DOHH2 (cell line): ENCODE measurements around the gene DHFR2.
"Not testable (repeated sequence)": the region's sequence is repeated elsewhere in the genome, so short reads cannot be mapped to it uniquely, and the experiment has no call there.

Experiments
- H3F3A ChIP-seq: fragments of 200-600 bp; sonication (generic), shearing (Covaris generic); 2 replicates; pipeline ENCODE4 v1.6.0; 2016; ENCODE audit warnings: antibody characterized with exemption, mild to moderate bottlenecking; ENCODE audit not compliant: control insufficient read depth, insufficient read depth
- H3K27ac ChIP-seq: fragments of 200-600 bp; sonication (generic); 2 replicates; pipeline ENCODE4 v1.5.1; 2014; ENCODE audit warnings: low read depth, mild to moderate bottlenecking, low read length, moderate library complexity
- H3K27me3 ChIP-seq: fragments of 200-600 bp; sonication (generic); 2 replicates; pipeline ENCODE4 v1.6.1; 2014; ENCODE audit warnings: mild to moderate bottlenecking, low read length, mixed read lengths; ENCODE audit not compliant: control insufficient read depth
- H3K36me3 ChIP-seq: fragments of 200-600 bp; sonication (generic); 2 replicates; pipeline ENCODE4 v1.6.1; 2014; ENCODE audit warnings: mild to moderate bottlenecking, low read length, moderate library complexity, mixed read lengths; ENCODE audit not compliant: control insufficient read depth
- H3K4me1 ChIP-seq: fragments of 200-600 bp; sonication (generic); 2 replicates; pipeline ENCODE4 v1.6.1; 2014; ENCODE audit warnings: mild to moderate bottlenecking, low read length, mixed read lengths; ENCODE audit not compliant: control insufficient read depth
- H3K4me2 ChIP-seq: fragments of 200-600 bp; sonication (generic); 2 replicates; pipeline ENCODE4 v1.6.0; 2014; ENCODE audit warnings: mild to moderate bottlenecking, low read length, moderate library complexity
- H3K4me3 ChIP-seq: fragments of 200-600 bp; sonication (generic); 2 replicates; pipeline ENCODE4 v1.5.1; 2014; ENCODE audit warnings: mild to moderate bottlenecking, low read length, mixed read lengths
- H3K79me2 ChIP-seq: fragments of 200-600 bp; sonication (generic); 2 replicates; pipeline ENCODE4 v1.6.1; 2014; ENCODE audit warnings: mild to moderate bottlenecking, low read length, mixed read lengths; ENCODE audit not compliant: control insufficient read depth
- H3K9me2 ChIP-seq: fragments of 200-600 bp; sonication (generic); replicated peaks from 2 replicates; pipeline ENCODE4 v1.6.1; 2014; ENCODE audit warnings: mild to moderate bottlenecking, low read length, mixed read lengths; ENCODE audit not compliant: control insufficient read depth
- H3K9me3 ChIP-seq: fragments of 200-600 bp; sonication (generic); 2 replicates; pipeline ENCODE4 v1.6.1; 2014; ENCODE audit warnings: antibody characterized with exemption, low read length, mixed read lengths; ENCODE audit not compliant: control insufficient read depth, insufficient read depth
- H4K20me1 ChIP-seq: fragments of 200-600 bp; sonication (generic); 2 replicates; pipeline ENCODE4 v1.6.0; 2014; ENCODE audit warnings: low read depth, mild to moderate bottlenecking, antibody characterized with exemption, low read length, moderate library complexity; ENCODE audit not compliant: control insufficient read depth, insufficient read depth
- EZH2phosphoT487 ChIP-seq: fragments of 200-600 bp; sonication (generic); IDR thresholded peaks from 2 replicates; pipeline ENCODE4 v1.6.1; 2017; ENCODE audit warnings: borderline replicate concordance, mild to moderate bottlenecking, antibody characterized with exemption, low read length, moderate library complexity, mixed read lengths
- TF ChIP-seq, protein P1 (sequence below): fragments of 200-600 bp; sonication (generic); IDR thresholded peaks from one replicate; pipeline ENCODE4 v1.5.1; 2014; ENCODE audit warnings: antibody characterized with exemption, mild to moderate bottlenecking, low read depth, low read length; ENCODE audit not compliant: poor library complexity, severe bottlenecking

DHFR2 gene

GRCh38 chr3:94082391-94082937 is 19.7 kb upstream of the DHFR2 start:
- Histone ChIP-seq H3K9me2 (no peaks in the 10 kb centered on the region), H3F3A (no peaks in the 10 kb centered on the region), H3K27ac (no peak overlapping the region), H4K20me1 (no peaks in the 10 kb centered on the region), H3K36me3 (0 out of 2 replicates have a peak, but pooled peaks cover 3% of the 10 kb centered on the region), H3K4me2 (no peak overlapping the region), H3K4me1 (no peaks in the 10 kb centered on the region), H3K9me3 (no peaks in the 10 kb centered on the region), H3K79me2 (no peaks in the 10 kb centered on the region), H3K27me3 (no peaks in the 10 kb centered on the region), H3K4me3 (no peak overlapping the region)
- TF ChIP-seq, protein P1, sequence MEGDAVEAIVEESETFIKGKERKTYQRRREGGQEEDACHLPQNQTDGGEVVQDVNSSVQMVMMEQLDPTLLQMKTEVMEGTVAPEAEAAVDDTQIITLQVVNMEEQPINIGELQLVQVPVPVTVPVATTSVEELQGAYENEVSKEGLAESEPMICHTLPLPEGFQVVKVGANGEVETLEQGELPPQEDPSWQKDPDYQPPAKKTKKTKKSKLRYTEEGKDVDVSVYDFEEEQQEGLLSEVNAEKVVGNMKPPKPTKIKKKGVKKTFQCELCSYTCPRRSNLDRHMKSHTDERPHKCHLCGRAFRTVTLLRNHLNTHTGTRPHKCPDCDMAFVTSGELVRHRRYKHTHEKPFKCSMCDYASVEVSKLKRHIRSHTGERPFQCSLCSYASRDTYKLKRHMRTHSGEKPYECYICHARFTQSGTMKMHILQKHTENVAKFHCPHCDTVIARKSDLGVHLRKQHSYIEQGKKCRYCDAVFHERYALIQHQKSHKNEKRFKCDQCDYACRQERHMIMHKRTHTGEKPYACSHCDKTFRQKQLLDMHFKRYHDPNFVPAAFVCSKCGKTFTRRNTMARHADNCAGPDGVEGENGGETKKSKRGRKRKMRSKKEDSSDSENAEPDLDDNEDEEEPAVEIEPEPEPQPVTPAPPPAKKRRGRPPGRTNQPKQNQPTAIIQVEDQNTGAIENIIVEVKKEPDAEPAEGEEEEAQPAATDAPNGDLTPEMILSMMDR: no peak
- TF ChIP-seq EZH2phosphoT487: no peak

- H3K27ac ChIP-seq: no peak overlapping the region
- no peak overlapping the region for H3K4me3 ChIP-seq
- no peaks in the 10 kb centered on the region for H3K4me1 ChIP-seq
- no peaks in the 10 kb centered on the region for H3K9me3 ChIP-seq
- H3K4me2 ChIP-seq: no peak overlapping the region
- H3F3A ChIP-seq: no peaks in the 10 kb centered on the region
- H3K79me2 ChIP-seq: peaks cover 2% of the 10 kb centered on the region; the same call in 1 of the 2 replicates
- H4K20me1 ChIP-seq: no peaks in the 10 kb centered on the region
- no peaks in the 10 kb centered on the region for H3K36me3 ChIP-seq
- TF ChIP-seq, protein P1: no peak
- no peak for TF ChIP-seq EZH2phosphoT487
- H3K27me3 ChIP-seq: no peaks in the 10 kb centered on the region
- no peaks in the 10 kb centered on the region for H3K9me2 ChIP-seq
Observed at GRCh38 chr3:94081884-94082283, 19.2 kb upstream of the DHFR2 start.

- H3K4me2 ChIP-seq, H4K20me1 ChIP-seq, H3K4me1 ChIP-seq, H3F3A ChIP-seq, H3K4me3 ChIP-seq, H3K79me2 ChIP-seq, H3K9me2 ChIP-seq, H3K27ac ChIP-seq, H3K36me3 ChIP-seq, H3K27me3 ChIP-seq, H3K9me3 ChIP-seq: not testable (repeated sequence)
Observed at GRCh38 chr3:94080552-94080951, 17.8 kb upstream of the DHFR2 start.

DNA sequence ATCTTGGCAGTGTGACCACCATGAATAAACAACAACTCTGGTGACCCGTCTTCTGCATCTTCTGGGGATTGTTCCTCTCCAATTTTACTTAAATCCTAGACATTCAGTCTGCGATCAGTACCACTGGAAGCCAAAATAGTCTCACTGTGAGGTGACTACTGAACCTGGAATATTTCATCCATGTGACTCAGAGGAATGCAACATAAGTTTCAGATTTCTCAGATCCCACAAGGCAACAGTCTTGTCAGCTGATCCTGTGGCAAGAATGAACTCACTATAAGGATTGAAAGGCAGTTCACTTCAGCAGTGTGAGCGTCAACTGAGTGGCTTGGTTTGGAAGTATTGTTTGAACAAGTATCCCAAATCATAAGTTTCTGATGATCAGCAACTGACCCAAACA is 13.3 kb upstream of the DHFR2 start:
- Histone ChIP-seq H3K36me3 (peaks cover 12% of the 10 kb centered on the region), H4K20me1 (no peaks in the 10 kb centered on the region), H3K27ac (no peak overlapping the region), H3K4me2 (no peak overlapping the region), H3K9me3 (no peaks in the 10 kb centered on the region), H3K79me2 (peaks cover 7% of the 10 kb centered on the region), H3K4me3 (no peak overlapping the region), H3K27me3 (no peaks in the 10 kb centered on the region), H3F3A (no peaks in the 10 kb centered on the region), H3K4me1 (no peaks in the 10 kb centered on the region), H3K9me2 (no peaks in the 10 kb centered on the region)
- TF ChIP-seq, protein P1: no peak
- no peak for TF ChIP-seq EZH2phosphoT487
